HL-60 (cell line): ENCODE results near the gene MSH2.
"Not testable (repeated sequence)": the region's sequence is repeated elsewhere in the genome, so short reads cannot be mapped to it uniquely, and the experiment has no call there.

ENCODE experiments used
- DNase-seq, 2 experiments: peaks; one replicate each; pipeline ENCODE4 v3.0.0-alpha.2; 2010 to 2020; ENCODE audit warnings: low read depth in 1 of 2, low spot score in 1 of 2
- H3K27ac ChIP-seq: fragments of 250-450 bp; sonication (Bioruptor Pico); replicated peaks from 2 replicates; pipeline ENCODE4 v1.5.1; 2020; ENCODE audit warnings: mild to moderate bottlenecking, moderate library complexity
- H3K27me3 ChIP-seq: fragments of 250-450 bp; sonication (Bioruptor Pico); 2 replicates; pipeline ENCODE4 v1.5.1; 2021; ENCODE audit warnings: mild to moderate bottlenecking, moderate library complexity; ENCODE audit not compliant: insufficient read depth, poor library complexity, severe bottlenecking
- H3K4me3 ChIP-seq: replicated peaks from 2 replicates; pipeline ENCODE4 v1.5.1; 2011; ENCODE audit warnings: mild to moderate bottlenecking, control low read depth, low read length; ENCODE audit not compliant: insufficient read depth
- GABPA ChIP-seq: IDR thresholded peaks from 2 replicates; pipeline ENCODE4 v1.6.1; 2012; ENCODE audit warnings: low read depth
- POLR2AphosphoS5 ChIP-seq: IDR thresholded peaks from 2 replicates; pipeline ENCODE4 v1.6.1; 2012; ENCODE audit warnings: low read depth
- SPI1 ChIP-seq: IDR thresholded peaks from 2 replicates; pipeline ENCODE4 v1.6.1; 2012; ENCODE audit warnings: low read depth, mild to moderate bottlenecking, borderline replicate concordance
- TF ChIP-seq, protein P1 (sequence below): IDR thresholded peaks from 2 replicates; pipeline ENCODE4 v1.6.1; 2012; ENCODE audit warnings: low read depth; ENCODE audit not compliant: insufficient replicate concordance
- TF ChIP-seq, protein P2 (sequence below): IDR thresholded peaks from one replicate; pipeline ENCODE4 v1.5.1; 2011; ENCODE audit warnings: low read length, control low read depth, inconsistent platforms; ENCODE audit not compliant: insufficient read depth

The MSH2 gene

DNA sequence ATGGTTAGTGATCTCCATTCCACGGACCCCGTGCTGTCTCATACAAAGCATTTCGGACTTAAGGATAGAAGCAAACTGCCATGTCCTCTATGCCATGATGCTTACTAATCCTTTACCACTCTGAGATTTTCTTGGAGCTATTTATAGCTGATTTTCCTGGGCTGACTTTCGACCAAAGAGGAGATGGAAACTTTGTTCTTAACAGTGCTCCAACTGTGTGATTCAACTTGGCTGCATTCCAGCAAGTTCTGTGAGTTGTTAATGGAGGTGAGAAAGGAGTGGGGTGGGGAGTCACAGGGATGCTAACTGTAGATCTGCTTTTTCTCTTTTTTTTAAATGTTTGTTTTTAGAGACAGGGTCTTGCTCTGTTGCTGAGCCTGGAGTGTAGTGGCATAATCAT, 45.5 kb upstream of the MSH2 start:
- H3K27me3 ChIP-seq = no peaks in the 10 kb centered on the region
- no peak for DNase-seq
- TF ChIP-seq, protein P1, sequence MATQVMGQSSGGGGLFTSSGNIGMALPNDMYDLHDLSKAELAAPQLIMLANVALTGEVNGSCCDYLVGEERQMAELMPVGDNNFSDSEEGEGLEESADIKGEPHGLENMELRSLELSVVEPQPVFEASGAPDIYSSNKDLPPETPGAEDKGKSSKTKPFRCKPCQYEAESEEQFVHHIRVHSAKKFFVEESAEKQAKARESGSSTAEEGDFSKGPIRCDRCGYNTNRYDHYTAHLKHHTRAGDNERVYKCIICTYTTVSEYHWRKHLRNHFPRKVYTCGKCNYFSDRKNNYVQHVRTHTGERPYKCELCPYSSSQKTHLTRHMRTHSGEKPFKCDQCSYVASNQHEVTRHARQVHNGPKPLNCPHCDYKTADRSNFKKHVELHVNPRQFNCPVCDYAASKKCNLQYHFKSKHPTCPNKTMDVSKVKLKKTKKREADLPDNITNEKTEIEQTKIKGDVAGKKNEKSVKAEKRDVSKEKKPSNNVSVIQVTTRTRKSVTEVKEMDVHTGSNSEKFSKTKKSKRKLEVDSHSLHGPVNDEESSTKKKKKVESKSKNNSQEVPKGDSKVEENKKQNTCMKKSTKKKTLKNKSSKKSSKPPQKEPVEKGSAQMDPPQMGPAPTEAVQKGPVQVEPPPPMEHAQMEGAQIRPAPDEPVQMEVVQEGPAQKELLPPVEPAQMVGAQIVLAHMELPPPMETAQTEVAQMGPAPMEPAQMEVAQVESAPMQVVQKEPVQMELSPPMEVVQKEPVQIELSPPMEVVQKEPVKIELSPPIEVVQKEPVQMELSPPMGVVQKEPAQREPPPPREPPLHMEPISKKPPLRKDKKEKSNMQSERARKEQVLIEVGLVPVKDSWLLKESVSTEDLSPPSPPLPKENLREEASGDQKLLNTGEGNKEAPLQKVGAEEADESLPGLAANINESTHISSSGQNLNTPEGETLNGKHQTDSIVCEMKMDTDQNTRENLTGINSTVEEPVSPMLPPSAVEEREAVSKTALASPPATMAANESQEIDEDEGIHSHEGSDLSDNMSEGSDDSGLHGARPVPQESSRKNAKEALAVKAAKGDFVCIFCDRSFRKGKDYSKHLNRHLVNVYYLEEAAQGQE = no peak
- TF ChIP-seq POLR2AphosphoS5 = no peak
- no peak for TF ChIP-seq SPI1
- H3K27ac ChIP-seq = no peak overlapping the region
- no peak overlapping the region for H3K4me3 ChIP-seq

DNA sequence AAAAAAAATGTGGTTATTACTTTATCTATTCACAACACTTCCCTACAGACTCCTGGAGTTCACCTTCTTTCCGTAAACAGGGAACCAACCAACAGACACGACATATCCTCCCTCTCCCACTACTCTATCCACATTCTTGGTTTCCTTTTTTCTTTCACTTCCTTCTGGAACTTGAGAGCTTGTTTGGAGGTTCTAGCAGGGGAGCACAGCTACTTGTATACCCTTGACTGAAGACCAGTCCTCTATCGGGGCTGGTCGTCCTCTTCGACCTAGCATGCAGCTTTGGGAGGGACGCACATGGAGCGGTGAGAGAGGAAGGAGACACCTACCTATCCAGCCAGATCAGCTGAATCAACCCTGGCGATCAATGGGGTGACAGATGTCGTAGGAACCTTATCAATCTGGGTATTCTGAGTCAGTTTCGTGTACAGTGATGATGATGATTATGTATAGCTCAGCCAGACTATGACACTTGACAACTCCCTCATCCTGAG, 43.5 kb upstream of the MSH2 start:
- no peak for DNase-seq
- no peak for TF ChIP-seq POLR2AphosphoS5
- TF ChIP-seq, protein P2, sequence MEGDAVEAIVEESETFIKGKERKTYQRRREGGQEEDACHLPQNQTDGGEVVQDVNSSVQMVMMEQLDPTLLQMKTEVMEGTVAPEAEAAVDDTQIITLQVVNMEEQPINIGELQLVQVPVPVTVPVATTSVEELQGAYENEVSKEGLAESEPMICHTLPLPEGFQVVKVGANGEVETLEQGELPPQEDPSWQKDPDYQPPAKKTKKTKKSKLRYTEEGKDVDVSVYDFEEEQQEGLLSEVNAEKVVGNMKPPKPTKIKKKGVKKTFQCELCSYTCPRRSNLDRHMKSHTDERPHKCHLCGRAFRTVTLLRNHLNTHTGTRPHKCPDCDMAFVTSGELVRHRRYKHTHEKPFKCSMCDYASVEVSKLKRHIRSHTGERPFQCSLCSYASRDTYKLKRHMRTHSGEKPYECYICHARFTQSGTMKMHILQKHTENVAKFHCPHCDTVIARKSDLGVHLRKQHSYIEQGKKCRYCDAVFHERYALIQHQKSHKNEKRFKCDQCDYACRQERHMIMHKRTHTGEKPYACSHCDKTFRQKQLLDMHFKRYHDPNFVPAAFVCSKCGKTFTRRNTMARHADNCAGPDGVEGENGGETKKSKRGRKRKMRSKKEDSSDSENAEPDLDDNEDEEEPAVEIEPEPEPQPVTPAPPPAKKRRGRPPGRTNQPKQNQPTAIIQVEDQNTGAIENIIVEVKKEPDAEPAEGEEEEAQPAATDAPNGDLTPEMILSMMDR = no peak
- TF ChIP-seq GABPA = no peak
- TF ChIP-seq, protein P1 = no peak
- no peak for TF ChIP-seq SPI1
- Histone ChIP-seq H3K27me3 (no peaks in the 10 kb centered on the region), H3K4me3 (no peak overlapping the region), H3K27ac (no peak overlapping the region)

DNA sequence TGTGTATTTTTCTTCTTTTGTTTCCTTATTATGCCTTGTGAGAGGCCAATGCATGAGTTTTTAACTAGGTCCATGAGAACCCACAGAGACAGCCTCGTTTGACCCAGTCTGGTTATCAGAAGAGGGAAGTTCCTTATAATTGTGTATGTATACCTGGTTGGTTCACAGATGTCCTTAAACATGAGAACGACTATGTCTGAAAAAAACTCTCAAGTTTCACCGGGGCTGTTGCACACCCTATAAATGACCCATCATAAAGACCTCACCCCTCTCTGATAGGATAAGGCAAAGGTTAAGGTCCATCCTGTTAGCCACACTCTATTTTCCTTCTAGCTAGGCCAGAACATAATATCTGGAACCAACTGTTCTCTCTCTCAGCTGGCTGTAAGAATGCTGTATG, 42.7 kb upstream of the MSH2 start:
- no peaks in the 10 kb centered on the region for H3K27me3 ChIP-seq
- no peak overlapping the region for H3K4me3 ChIP-seq
- no peak overlapping the region for H3K27ac ChIP-seq
- no peak for TF ChIP-seq SPI1
- TF ChIP-seq POLR2AphosphoS5 = no peak
- TF ChIP-seq GABPA = no peak
- no peak for DNase-seq

DNA sequence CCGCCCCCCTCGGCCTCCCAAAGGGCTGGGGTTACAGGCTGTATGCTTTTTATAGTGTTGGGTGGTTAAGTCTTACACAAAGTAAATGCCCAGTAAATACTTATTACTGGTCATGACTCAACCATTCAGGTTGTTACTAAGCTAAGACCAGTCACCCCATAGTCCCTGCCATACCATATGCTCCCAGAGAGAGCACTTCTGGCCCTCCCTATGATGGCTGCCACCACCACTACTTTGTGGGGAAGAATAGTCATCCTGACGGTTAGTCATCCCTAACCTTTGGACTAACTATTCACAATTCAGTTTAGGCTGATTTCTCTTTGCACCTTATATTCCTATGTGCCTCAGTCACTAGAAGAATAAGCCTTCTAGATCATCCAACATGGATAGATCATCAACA, 42.0 kb upstream of the MSH2 start:
- DNase-seq = no peak

DNA sequence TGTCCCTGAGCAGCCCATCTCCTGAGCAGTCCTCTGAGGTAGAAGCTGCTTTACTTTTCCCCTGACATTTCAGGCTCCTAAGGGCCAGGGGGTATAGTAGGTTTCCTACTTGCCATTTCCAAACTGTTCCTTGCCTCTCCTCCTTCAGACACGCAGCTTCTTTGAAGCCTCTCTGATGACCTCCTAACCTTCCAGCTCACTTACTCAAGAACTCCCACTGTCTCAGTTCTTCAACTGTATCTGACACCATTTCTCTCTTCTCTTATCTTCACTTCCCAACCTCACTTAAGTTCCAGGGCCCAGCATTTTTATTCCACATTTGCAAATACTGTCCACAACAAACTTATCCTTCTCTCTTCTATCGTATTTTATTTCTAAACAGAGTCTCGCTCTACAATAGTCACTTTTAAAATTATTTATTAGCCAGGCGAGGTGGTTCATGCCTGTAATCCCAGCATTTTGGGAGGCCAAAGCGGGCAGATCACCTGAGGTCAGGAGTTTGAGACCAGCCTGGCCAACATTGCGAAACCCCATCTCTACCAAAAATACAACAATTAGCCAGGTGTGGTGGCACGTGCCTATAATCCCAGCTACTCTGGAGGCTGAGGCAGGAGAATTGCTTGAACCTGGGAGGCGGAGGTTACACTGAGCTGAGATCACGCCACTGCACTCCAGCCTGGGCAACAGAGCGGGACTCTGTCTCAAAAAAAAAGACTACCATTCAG, 41.3 kb upstream of the MSH2 start:
- DNase-seq, H3K27me3 ChIP-seq, H3K4me3 ChIP-seq, H3K27ac ChIP-seq: not testable (repeated sequence)

More for the DNA sequence above, 42.0 kb upstream of the MSH2 start:
- TF ChIP-seq, protein P1 = no peak
- TF ChIP-seq GABPA = no peak
- TF ChIP-seq, protein P2 = no peak
- TF ChIP-seq SPI1 = no peak
- TF ChIP-seq POLR2AphosphoS5 = no peak
- no peak overlapping the region for H3K27ac ChIP-seq
- H3K27me3 ChIP-seq = no peaks in the 10 kb centered on the region
- H3K4me3 ChIP-seq = no peak overlapping the region
